HAP-1 (cell line): ENCODE results near the gene IGSF6.
"Not testable (repeated sequence)": the region's sequence is repeated elsewhere in the genome, so short reads cannot be mapped to it uniquely, and the experiment has no call there.

ENCODE experiments used
- DNase-seq, 2 experiments: peaks; one replicate each; pipeline ENCODE4 v3.0.0-alpha.2; 2016 to 2020; ENCODE audit warnings: low spot score in 2 of 2
- H3K27me3 ChIP-seq: fragments of 250-450 bp; sonication (Bioruptor Pico); 2 replicates; pipeline ENCODE4 v1.5.1; 2020; ENCODE audit warnings: low read depth, mild to moderate bottlenecking, moderate library complexity
- H3K36me3 ChIP-seq: fragments of 250-450 bp; sonication (Bioruptor Pico); replicated peaks from 2 replicates; pipeline ENCODE4 v1.5.1; 2020; ENCODE audit warnings: mild to moderate bottlenecking
- H3K4me1 ChIP-seq: fragments of 250-450 bp; sonication (Bioruptor Pico); 2 replicates; pipeline ENCODE4 v1.5.1; 2020; ENCODE audit warnings: mild to moderate bottlenecking
- H3K4me3 ChIP-seq: fragments of 250-450 bp; sonication (Bioruptor Pico); 2 replicates; pipeline ENCODE4 v1.5.1; 2020; ENCODE audit warnings: mild to moderate bottlenecking, moderate library complexity
- H3K9me3 ChIP-seq: fragments of 250-450 bp; sonication (Bioruptor Pico); 2 replicates; pipeline ENCODE4 v1.5.1; 2020; ENCODE audit warnings: mild to moderate bottlenecking, moderate library complexity
- in situ Hi-C: fragments of 300-500 bp; cut with MboI; formaldehyde crosslinking; loops from 3 replicates; pipeline ENCODE4 v1.14.3; 2020; ENCODE audit warnings: low sequenced_read_pairs, inconsistent platforms, mixed read lengths

IGSF6 gene

DNA sequence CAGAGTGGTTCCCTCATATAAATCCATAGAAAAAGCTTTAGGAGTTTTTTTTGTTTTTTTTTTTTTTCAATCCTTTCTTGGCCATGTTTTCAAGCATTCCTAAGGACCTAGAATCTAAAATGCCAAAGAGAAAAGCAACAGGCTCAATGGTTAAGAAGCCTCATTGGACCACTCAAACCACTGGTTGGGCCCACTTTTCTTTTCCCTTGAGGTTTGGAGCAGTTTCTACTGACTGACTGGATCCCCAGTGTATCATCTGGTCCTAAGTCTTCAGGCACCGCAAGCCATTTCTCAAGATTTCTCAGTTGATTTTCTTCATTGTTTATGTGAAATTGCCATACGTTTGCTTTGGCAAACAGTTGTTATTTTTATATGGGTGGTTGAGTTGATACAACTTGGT lies 38.6 kb downstream of the IGSF6 start:
- no peaks in the 10 kb centered on the region for H3K9me3 ChIP-seq
- H3K4me3 ChIP-seq = no peak overlapping the region
- H3K36me3 ChIP-seq = peaks cover 19% of the 10 kb centered on the region
- DNase-seq = no peak
- H3K27me3 ChIP-seq = no peaks in the 10 kb centered on the region
- peaks cover 32% of the 10 kb centered on the region for H3K4me1 ChIP-seq
- in situ Hi-C loops = no loop called here

DNA sequence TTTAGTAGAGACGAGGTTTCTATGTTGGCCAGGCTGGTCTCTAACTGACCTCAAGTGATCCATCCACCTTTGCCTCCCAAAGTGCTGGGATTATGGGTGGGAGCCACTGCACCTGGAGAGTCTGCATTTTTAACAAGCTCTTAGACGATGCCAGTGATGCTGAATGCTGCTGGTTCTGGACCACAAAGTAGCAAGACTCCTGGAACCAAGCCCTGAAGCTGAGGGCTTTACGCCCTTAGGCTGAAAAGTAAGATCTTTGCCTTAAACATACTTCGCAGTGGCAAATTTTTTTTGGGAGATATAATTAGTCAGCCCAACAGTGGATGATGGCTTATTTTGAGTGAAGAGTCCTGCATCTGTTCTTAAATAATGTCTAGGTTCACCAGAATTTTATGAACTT lies 39.0 kb downstream of the IGSF6 start:
- DNase-seq = no peak
- H3K4me1 ChIP-seq = peaks cover 36% of the 10 kb centered on the region
- in situ Hi-C loops = no loop called here
- H3K4me3 ChIP-seq = no peak overlapping the region
- no peaks in the 10 kb centered on the region for H3K9me3 ChIP-seq
- peaks cover 17% of the 10 kb centered on the region for H3K36me3 ChIP-seq
- H3K27me3 ChIP-seq = no peaks in the 10 kb centered on the region

DNA sequence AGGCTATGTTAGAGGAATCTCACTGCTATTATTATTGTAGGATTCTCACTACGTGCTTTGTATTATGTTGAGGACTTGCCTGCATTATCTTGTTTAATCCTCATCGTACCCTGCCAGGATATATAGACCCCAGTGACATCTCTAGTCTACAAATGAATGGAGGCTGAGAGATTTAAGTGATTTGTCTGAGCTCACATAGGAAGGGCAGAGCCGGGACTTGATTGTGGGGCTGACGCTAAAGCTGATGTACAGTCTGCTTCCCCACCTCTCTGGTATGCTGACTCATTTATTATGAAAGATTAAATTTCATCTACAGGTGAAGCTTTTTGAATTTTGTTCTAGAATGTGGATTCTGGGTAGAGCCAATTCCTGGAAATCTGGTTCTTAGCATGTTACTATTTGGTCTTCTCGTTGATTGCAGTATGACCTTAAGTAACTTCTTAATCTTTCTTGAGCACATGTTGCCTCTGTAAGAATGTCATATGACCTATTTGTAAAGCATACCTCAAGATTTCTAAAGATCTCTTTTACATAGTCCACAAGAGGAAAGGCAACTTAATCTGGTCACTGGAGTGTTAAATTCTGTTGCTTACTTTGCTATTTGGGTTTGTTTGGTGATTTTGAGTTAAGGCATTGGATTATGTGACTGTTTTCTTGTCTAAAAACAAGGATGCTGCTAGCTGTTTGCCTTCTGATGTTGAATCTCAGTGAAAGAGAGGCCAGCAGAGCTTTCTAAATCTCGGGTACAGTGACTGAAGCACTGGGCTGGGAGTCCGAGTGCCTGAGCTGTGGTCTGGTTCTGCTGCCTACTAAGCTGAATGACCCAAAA lies 40.6 kb downstream of the IGSF6 start:
- in situ Hi-C loops = no loop called here
- no peaks in the 10 kb centered on the region for H3K27me3 ChIP-seq
- peak; percentile 62 to 92 for DNase-seq
- no peaks in the 10 kb centered on the region for H3K9me3 ChIP-seq
- H3K4me3 ChIP-seq = peak overlapping the region; percentile 3; the same call in 1 of the 2 replicates
- H3K36me3 ChIP-seq = peaks cover 10% of the 10 kb centered on the region
- H3K4me1 ChIP-seq = peaks cover 36% of the 10 kb centered on the region

DNA sequence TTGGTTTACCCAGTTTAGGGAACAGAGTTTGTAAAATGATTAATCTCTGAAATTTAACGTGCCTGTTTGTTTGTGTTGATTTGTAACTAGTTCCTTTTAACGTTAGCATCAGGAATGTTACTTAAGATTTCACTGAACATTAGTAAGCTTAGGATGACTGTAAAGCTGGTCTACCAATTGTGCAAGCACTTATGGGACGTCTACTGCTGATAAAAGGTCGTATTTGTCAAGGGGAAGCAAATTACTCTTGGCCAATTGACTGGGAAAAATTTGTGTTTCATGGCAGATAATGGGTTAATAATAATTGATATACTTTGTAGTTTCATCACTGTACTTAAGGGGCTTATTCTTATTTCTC lies 41.2 kb downstream of the IGSF6 start:
- in situ Hi-C loops = no loop called here
- DNase-seq = no peak
- Histone ChIP-seq H3K4me3 (no peak overlapping the region), H3K4me1 (peaks cover 36% of the 10 kb centered on the region), H3K9me3 (no peaks in the 10 kb centered on the region), H3K36me3 (peaks cover 10% of the 10 kb centered on the region), H3K27me3 (no peaks in the 10 kb centered on the region)

DNA sequence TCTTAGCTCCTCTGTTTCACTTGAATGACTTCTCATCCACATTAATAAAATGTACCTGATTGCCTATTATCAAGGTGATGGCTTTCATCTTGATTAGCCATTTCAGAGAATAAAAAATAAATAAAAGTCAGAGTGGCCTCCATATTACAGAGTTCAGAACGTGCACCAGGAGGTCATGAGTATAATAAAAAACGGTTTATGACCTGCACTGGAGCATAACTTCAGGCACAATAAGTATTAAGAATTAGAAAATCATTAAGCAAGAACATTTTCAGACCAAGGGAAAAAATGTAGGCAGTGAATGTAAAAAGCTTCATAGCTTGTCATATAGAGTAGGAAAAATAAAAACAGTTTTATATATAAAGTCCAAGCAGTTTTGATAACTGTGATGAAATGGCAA lies 41.6 kb downstream of the IGSF6 start:
- Histone ChIP-seq H3K36me3 (peaks cover 8% of the 10 kb centered on the region), H3K4me3 (no peak overlapping the region), H3K9me3 (no peaks in the 10 kb centered on the region), H3K4me1 (peaks cover 36% of the 10 kb centered on the region), H3K27me3 (no peaks in the 10 kb centered on the region)
- in situ Hi-C loops = no loop called here
- no peak for DNase-seq

DNA sequence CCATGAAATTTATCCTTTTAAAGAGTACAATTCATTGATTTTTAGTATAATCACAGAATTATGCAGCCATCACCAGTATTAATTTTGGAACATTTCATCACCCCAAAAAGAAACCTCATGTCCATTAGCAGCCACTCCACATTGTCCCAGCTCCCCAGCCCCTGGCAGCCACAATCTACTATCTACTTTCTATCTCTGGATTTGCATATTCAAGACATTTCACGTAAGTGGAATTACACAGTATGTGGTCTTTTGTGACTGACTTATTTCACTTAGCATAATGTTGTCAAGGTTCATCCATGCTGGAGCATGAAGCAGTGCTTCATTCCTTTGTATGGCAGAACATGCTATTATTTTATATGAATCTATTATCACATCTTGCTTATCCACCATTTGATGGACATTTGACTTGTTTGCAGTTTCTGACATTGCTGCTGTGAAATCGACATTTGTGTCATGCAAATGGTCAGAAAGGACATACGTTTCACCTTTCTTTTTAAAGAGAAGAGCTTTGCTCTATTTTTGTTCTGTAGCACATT lies 42.3 kb downstream of the IGSF6 start:
- in situ Hi-C loops = no loop called here
- no peaks in the 10 kb centered on the region for H3K27me3 ChIP-seq
- DNase-seq = peak; percentile 61 to 85
- peaks cover 6% of the 10 kb centered on the region; the same call in 1 of the 2 replicates for H3K36me3 ChIP-seq
- no peak overlapping the region for H3K4me3 ChIP-seq
- peaks cover 36% of the 10 kb centered on the region for H3K4me1 ChIP-seq
- no peaks in the 10 kb centered on the region for H3K9me3 ChIP-seq

DNA sequence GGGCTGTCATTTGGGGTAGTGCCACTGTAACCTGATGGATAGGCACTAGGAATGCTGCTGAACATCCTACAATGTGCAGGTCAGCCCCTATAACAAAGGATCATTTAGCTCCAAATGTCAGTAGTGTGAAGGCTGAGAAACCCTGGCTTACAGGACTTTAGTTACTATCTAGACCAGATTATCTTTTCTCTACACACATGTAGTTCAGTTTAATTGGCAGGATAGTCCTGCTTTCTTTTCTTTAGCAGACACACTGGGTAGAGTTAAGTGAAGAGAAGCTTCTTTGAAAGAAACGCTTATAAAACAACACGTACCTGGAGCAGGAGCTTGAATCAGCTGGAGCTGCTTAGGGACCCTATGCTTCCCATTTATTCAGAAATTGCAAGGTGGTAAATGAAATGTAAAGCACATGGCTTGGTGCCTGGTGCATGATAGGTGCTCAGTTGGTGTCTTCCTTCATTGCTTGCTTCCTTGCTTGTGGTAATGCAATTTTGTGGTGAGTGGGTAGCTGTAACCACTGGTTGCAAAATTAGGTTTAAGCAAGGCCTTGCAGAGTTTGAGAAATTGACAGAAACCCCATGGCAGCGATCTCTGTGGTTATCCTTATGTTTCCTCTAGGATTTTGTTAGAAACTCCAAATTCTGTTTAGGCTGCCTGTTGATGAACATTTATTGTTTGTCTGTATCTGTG lies 43.6 kb downstream of the IGSF6 start:
- Histone ChIP-seq H3K9me3 (no peaks in the 10 kb centered on the region), H3K4me3 (no peak overlapping the region), H3K27me3 (no peaks in the 10 kb centered on the region), H3K4me1 (peaks cover 41% of the 10 kb centered on the region), H3K36me3 (peaks cover 5% of the 10 kb centered on the region; the same call in 1 of the 2 replicates)
- DNase-seq = no peak
- in situ Hi-C loops = no loop called here

DNA sequence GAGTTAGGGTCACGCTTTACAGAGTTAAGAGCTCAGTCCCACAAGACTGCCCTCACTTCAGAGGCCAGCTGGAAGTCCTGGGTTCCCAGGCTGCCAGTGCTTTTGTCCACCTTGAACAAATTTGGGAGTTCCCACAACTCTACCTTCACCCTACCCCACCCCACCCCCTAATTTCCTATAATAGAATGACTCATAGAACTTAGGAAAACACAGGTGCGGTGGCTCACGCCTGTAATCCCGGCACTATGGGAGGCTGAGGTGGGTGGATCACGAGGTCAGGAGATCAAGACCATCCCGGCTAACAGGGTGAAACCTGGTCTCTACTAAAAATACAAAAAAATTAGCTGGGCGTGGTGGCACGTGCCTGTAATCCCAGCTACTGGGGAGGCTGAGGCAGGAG lies 46.6 kb downstream of the IGSF6 start:
- H3K27me3 ChIP-seq, H3K36me3 ChIP-seq, H3K9me3 ChIP-seq, DNase-seq, in situ Hi-C loops, H3K4me3 ChIP-seq: not testable (repeated sequence)
- peaks cover 43% of the 10 kb centered on the region for H3K4me1 ChIP-seq

DNA sequence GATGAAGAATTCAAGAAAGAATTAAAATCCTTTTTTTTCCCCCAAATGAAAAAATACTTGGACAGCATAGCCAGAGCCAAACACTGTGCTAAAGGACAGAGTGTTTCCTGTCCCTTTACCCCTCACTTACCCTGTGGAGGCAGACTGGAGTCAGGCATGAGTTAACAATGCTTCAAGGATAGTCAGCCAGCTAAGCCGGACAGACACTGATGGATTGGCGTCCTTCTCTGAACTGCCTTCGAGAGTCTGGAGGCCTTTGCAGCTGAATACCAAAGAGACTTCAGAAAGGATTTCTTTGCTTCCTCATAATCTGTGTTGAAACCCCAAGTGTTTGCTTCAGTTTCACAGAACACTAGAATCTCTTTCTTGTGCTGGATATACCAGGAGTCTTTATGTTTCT lies 48.5 kb downstream of the IGSF6 start:
- H3K36me3 ChIP-seq = peaks cover 5% of the 10 kb centered on the region; the same call in 1 of the 2 replicates
- peak in 1 of 2 experiments; percentile 56 for DNase-seq

DNA sequence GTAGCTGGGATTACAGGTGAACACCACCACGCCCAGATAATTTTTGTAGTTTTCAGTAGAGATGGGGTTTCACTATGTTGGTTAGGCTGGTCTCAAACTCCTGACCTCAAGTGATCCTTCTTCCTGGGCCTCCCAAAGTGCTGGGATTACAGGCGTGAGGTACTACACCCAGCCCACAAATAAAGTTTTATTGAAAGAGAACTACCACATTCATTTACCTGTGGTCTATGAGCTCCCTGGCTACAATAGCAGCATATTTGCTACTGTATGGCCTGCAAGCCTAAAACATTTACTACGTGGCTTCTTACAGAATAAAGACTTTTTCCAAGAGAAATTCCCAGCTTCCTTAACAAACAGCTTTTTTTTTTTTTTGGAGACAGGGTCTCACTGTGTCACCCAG lies 49.6 kb downstream of the IGSF6 start:
- H3K4me3 ChIP-seq = no peak overlapping the region

More for the DNA sequence above, 48.5 kb downstream of the IGSF6 start:
- in situ Hi-C loops = no loop called here
- no peaks in the 10 kb centered on the region for H3K27me3 ChIP-seq
- no peak overlapping the region for H3K4me3 ChIP-seq
- H3K9me3 ChIP-seq = no peaks in the 10 kb centered on the region
- H3K4me1 ChIP-seq = peaks cover 25% of the 10 kb centered on the region

DNA sequence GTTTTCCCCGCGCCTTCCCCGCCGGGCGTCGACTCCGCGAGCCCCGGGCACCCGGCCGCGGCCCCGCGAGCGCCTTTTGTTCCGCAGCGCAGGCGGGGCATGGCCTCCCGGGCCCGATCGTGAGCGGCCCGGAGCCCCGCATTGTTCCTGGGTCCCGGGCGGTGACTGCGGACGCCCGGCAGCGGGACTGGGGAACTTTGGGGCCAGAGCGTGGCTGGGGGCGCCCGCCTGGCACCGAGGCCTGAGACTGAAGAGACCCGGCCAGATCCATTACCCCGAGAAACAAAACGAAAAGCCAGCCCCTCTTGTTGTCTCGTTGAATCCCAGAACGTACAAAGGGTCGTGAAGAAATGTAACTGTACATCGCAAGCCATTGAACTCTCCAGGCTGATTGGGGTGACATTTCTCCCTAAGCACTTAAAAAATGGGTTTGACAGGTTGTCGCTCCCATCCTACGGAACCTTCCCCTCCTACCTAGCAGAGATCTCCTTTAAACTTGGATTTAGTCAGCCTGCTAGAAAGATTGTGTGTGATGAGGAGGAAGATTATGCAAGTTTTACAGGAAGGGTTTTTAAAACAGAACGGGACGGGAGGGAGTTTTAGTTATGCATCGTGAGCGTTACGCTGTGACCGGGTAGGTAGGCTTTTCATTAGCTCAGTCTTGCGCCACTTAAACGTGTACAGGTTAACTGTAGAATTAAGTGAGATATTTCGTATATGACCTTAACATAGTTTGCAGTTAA lies 52.2 kb downstream of the IGSF6 start:
- in situ Hi-C loops = no loop called here

More for the DNA sequence above, 49.6 kb downstream of the IGSF6 start:
- no peak for DNase-seq
- in situ Hi-C loops = no loop called here
- Histone ChIP-seq H3K36me3 (peaks cover 5% of the 10 kb centered on the region; the same call in 1 of the 2 replicates), H3K4me1 (peaks cover 20% of the 10 kb centered on the region), H3K9me3 (no peaks in the 10 kb centered on the region), H3K27me3 (no peaks in the 10 kb centered on the region)

DNA sequence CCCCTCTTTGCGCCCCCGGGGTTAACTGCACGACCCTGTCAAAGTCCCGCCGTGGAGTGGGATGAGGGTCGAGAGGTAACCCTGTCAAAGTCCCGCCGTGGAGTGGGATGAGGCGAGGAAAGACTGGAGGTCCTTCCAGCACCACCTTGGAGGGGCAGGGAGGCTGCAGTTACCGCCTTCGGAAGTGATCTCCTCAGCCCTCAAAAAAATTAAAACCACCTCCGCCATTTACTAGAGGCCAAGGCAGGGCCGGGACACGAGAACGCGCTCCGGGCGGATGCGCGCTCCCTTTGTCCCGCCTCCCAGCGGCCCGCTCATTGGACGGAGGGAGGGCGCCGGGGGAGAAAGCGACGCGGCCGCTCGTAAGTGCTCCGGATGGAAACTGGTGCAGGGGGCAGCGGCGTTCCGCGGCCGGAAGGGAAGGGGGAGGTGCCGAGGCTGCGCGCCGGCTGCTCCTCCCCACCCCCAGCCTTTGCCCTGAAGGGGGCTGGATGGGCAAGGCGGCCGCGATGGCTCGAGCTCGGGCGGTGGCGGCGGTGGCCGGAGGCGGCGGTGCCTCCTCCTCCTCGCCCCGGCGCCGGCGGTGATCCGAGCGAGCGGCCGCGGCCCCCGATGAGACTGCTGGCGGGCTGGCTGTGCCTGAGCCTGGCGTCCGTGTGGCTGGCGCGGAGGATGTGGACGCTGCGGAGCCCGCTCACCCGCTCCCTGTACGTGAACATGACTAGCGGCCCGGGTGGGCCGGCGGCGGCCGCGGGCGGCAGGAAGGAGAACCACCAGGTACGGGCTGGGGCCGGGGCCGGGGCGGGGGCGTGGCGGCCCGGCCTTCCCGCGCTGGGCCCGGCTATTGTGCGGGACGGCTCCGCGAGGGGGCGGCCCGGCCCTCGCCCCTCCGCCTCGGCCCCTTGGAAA lies 53.0 kb downstream of the IGSF6 start, which contains the start of gene METTL9:
METTL9 (plus strand) TSS at position 456 of the 909 bp plus-strand sequence; CDS start at position 613, 157 bp downstream.
- H3K4me3 ChIP-seq = peak within 1 kb of the TSS; percentile 77
- no peaks in the 10 kb centered on the region for H3K27me3 ChIP-seq
- DNase-seq = peak; percentile 87 to 96
- peaks cover 18% of the 10 kb centered on the region for H3K4me1 ChIP-seq
- H3K36me3 ChIP-seq = peaks cover 3% of the 10 kb centered on the region; the same call in 1 of the 2 replicates
- in situ Hi-C loops = no loop called here
- no peaks in the 10 kb centered on the region for H3K9me3 ChIP-seq

More for the DNA sequence above, 52.2 kb downstream of the IGSF6 start:
- peak overlapping the region; percentile 77 for H3K4me3 ChIP-seq
- peaks cover 20% of the 10 kb centered on the region for H3K4me1 ChIP-seq
- no peak for DNase-seq
- no peaks in the 10 kb centered on the region for H3K27me3 ChIP-seq
- H3K36me3 ChIP-seq = peaks cover 5% of the 10 kb centered on the region; the same call in 1 of the 2 replicates
- no peaks in the 10 kb centered on the region for H3K9me3 ChIP-seq
